GM23338 (cell line): ENCODE data around the gene DAAM1. TPM values are rescaled to one million over a fixed set of nuclear protein-coding genes. Genes with fewer than 3 reads are reported as not detected.

Experiments
- CREB1 ChIP-seq: fragments of 250-450 bp; sonication (Bioruptor Pico); IDR thresholded peaks from 2 replicates; pipeline ENCODE4 v1.5.0; 2020; ENCODE audit warnings: low read depth, mild to moderate bottlenecking, moderate library complexity
- NANOG ChIP-seq: IDR thresholded peaks from 2 replicates; pipeline ENCODE4 v1.6.1; 2016; ENCODE audit warnings: antibody characterized with exemption, borderline replicate concordance
- POLR2AphosphoS5 ChIP-seq: IDR thresholded peaks from 2 replicates; pipeline ENCODE4 v1.6.1; 2016; ENCODE audit warnings: antibody characterized with exemption, low read depth
- ZNF114 ChIP-seq: fragments of 250-450 bp; sonication (Bioruptor Pico); IDR thresholded peaks from 2 replicates; pipeline ENCODE4 v1.5.0; 2020; ENCODE audit warnings: mild to moderate bottlenecking, moderate library complexity
- ZNF331 ChIP-seq: fragments of 250-450 bp; sonication (Bioruptor Pico); IDR thresholded peaks from 2 replicates; pipeline ENCODE4 v1.5.0; 2020; ENCODE audit warnings: low read depth, mild to moderate bottlenecking, moderate library complexity
- polyA plus RNA-seq: library from polyadenylated mRNA; unstranded; fragments of >200 nt; fragmentation: Nextera tagmentation; extraction: Ambion mirVana; gene quantifications from 2 replicates; pipeline ENCODE4 v1.2.1, GENCODE V29; 2016
- total RNA-seq: library from RNA; depleted of rRNA; stranded (reverse); fragments of >200 nt; shearing (Covaris generic); gene quantifications from 2 replicates; pipeline ENCODE4 v1.2.3, GENCODE V29; 2014
- TF ChIP-seq, protein P1 (sequence below): fragments of 250-450 bp; sonication (Bioruptor Pico); IDR thresholded peaks from 2 replicates; pipeline ENCODE4 v1.5.0; 2020; ENCODE audit warnings: mild to moderate bottlenecking, moderate library complexity
- TF ChIP-seq, protein P2 (sequence below): IDR thresholded peaks from one replicate; pipeline ENCODE4 v1.6.1; 2018; ENCODE audit warnings: antibody characterized with exemption; ENCODE audit not compliant: unreplicated experiment

The DAAM1 gene
- total and polyA plus RNA-seq, 2 experiments from 2014 or later: 36.3 to 42.1 TPM

DNA sequence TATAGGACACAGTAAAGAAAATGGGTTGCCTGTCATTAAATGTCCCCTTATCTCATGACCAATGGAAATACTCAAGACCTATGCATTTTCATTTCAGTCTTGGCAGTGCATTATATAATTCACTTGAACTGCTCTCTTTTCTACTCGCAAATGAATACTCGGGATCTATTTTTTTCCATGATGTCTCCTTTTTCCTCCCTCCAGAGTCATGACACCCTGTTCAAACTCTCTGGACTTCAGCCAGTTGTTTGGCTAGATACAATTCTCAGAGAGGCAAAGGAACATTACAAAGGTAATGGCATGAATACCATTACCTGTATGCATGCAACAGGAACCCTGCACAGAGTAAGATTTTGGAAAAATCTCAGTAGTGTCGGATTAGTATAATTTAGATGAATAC is 145.8 kb downstream of the DAAM1 start (continued):
- TF ChIP-seq, protein P1, sequence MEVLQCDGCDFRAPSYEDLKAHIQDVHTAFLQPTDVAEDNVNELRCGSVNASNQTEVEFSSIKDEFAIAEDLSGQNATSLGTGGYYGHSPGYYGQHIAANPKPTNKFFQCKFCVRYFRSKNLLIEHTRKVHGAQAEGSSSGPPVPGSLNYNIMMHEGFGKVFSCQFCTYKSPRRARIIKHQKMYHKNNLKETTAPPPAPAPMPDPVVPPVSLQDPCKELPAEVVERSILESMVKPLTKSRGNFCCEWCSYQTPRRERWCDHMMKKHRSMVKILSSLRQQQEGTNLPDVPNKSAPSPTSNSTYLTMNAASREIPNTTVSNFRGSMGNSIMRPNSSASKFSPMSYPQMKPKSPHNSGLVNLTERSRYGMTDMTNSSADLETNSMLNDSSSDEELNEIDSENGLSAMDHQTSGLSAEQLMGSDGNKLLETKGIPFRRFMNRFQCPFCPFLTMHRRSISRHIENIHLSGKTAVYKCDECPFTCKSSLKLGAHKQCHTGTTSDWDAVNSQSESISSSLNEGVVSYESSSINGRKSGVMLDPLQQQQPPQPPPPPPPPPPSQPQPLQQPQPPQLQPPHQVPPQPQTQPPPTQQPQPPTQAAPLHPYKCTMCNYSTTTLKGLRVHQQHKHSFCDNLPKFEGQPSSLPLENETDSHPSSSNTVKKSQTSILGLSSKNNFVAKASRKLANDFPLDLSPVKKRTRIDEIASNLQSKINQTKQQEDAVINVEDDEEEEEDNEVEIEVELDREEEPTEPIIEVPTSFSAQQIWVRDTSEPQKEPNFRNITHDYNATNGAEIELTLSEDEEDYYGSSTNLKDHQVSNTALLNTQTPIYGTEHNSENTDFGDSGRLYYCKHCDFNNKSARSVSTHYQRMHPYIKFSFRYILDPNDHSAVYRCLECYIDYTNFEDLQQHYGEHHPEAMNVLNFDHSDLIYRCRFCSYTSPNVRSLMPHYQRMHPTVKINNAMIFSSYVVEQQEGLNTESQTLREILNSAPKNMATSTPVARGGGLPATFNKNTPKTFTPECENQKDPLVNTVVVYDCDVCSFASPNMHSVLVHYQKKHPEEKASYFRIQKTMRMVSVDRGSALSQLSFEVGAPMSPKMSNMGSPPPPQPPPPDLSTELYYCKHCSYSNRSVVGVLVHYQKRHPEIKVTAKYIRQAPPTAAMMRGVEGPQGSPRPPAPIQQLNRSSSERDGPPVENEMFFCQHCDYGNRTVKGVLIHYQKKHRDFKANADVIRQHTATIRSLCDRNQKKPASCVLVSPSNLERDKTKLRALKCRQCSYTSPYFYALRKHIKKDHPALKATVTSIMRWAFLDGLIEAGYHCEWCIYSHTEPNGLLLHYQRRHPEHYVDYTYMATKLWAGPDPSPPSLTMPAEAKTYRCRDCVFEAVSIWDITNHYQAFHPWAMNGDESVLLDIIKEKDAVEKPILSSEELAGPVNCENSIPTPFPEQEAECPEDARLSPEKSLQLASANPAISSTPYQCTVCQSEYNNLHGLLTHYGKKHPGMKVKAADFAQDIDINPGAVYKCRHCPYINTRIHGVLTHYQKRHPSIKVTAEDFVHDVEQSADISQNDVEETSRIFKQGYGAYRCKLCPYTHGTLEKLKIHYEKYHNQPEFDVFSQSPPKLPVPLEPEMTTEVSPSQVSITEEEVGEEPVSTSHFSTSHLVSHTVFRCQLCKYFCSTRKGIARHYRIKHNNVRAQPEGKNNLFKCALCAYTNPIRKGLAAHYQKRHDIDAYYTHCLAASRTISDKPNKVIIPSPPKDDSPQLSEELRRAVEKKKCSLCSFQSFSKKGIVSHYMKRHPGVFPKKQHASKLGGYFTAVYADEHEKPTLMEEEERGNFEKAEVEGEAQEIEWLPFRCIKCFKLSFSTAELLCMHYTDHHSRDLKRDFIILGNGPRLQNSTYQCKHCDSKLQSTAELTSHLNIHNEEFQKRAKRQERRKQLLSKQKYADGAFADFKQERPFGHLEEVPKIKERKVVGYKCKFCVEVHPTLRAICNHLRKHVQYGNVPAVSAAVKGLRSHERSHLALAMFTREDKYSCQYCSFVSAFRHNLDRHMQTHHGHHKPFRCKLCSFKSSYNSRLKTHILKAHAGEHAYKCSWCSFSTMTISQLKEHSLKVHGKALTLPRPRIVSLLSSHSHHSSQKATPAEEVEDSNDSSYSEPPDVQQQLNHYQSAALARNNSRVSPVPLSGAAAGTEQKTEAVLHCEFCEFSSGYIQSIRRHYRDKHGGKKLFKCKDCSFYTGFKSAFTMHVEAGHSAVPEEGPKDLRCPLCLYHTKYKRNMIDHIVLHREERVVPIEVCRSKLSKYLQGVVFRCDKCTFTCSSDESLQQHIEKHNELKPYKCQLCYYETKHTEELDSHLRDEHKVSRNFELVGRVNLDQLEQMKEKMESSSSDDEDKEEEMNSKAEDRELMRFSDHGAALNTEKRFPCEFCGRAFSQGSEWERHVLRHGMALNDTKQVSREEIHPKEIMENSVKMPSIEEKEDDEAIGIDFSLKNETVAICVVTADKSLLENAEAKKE: no peak
- no peak for TF ChIP-seq ZNF114 (CRISPR knock-in tag)
- no peak for TF ChIP-seq POLR2AphosphoS5
- TF ChIP-seq ZNF331 (CRISPR knock-in tag): no peak
- no peak for TF ChIP-seq NANOG
- TF ChIP-seq CREB1 (CRISPR knock-in tag): no peak
- TF ChIP-seq, protein P2, sequence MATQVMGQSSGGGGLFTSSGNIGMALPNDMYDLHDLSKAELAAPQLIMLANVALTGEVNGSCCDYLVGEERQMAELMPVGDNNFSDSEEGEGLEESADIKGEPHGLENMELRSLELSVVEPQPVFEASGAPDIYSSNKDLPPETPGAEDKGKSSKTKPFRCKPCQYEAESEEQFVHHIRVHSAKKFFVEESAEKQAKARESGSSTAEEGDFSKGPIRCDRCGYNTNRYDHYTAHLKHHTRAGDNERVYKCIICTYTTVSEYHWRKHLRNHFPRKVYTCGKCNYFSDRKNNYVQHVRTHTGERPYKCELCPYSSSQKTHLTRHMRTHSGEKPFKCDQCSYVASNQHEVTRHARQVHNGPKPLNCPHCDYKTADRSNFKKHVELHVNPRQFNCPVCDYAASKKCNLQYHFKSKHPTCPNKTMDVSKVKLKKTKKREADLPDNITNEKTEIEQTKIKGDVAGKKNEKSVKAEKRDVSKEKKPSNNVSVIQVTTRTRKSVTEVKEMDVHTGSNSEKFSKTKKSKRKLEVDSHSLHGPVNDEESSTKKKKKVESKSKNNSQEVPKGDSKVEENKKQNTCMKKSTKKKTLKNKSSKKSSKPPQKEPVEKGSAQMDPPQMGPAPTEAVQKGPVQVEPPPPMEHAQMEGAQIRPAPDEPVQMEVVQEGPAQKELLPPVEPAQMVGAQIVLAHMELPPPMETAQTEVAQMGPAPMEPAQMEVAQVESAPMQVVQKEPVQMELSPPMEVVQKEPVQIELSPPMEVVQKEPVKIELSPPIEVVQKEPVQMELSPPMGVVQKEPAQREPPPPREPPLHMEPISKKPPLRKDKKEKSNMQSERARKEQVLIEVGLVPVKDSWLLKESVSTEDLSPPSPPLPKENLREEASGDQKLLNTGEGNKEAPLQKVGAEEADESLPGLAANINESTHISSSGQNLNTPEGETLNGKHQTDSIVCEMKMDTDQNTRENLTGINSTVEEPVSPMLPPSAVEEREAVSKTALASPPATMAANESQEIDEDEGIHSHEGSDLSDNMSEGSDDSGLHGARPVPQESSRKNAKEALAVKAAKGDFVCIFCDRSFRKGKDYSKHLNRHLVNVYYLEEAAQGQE: no peak
